HG02885 (cell line): ENCODE results near the gene RNASE11.
A peak's percentile ranks its signal among the peaks of the same experiment; 100 is the strongest.
"Not testable (repeated sequence)": the region's sequence is repeated elsewhere in the genome, so short reads cannot be mapped to it uniquely, and the experiment has no call there.

Experiments used
- ATAC-seq: cut with Tn5 transposase; IDR thresholded peaks from one replicate; pipeline ENCODE4 v1.9.1; 2021; ENCODE audit warnings: mild to moderate bottlenecking; ENCODE audit not compliant: unreplicated experiment, poor library complexity

The RNASE11 gene

DNA sequence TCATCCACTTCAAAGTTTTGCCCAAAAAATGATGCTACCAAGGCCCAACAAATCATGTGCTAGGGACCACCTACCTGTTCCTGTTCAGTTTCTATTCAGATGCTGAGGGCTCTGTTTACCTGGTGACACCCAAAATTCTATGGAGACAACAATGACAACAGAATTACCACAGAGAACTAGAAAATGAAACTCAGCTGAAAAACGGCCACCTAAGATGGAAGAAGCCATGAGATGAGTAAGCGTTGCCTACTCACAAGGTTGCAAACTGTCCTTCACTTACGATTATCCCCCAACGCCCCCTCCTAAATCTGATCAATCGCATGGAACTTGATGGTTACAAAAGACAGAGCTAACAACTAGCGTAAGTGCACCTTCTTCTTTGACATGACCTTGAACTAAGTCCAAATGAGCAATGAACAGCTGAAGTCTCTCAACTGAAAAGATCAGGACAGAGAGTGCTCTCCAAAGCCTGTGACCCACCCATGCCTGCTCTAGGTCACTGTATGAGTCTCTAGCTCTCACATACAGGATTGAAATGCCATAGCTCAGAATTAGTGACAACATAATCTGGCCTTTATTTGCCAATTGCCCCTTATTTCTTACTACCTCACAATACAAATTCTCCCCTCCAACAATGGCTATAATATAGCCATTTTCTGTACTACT, at the start of gene RNASE11:
TSS of gene RNASE11 (minus strand) at position 513 of the 666 bp plus-strand sequence.
- no peak for ATAC-seq

DNA sequence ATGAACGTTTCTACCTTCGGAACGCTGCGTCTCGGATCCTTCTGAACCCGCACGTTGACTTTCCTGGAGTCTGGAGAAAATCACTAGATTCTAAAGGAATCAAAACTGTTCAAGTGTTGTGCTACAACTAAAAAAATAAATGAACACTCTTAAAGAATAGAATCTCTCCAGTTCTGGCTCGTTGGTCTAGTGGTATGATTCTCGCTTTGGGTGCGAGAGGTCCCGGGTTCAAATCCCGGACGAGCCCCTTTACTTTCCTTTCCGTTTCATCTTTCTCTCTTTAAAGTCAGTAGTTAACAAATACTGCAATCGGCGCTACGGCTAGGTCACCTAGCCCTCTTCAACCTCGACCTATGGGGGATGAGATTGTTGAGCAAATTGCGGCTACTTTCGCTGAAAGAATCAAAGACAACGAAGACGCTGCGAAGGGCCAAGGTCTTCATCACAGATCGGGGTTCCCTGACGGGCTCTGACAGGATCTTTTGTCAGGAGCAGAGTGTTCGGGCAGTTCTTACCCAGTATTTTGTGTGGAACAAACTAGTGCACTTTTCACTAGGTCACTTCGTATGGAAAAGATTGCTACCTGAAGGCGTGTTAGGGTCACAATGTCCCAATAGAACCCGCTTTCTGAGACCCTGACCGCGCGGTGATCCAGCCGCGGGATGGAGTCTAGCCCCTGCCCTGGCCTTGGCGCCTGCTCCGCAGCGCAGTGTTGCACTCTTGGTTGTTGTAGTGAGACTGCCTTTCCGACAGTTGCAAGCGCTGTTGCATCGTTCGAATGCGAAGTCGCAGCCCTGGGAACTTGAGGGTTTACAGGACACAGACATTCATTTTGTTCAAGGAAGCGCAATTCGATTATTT, 45.3 kb upstream of the RNASE11 start:
- peak; percentile 74 for ATAC-seq

DNA sequence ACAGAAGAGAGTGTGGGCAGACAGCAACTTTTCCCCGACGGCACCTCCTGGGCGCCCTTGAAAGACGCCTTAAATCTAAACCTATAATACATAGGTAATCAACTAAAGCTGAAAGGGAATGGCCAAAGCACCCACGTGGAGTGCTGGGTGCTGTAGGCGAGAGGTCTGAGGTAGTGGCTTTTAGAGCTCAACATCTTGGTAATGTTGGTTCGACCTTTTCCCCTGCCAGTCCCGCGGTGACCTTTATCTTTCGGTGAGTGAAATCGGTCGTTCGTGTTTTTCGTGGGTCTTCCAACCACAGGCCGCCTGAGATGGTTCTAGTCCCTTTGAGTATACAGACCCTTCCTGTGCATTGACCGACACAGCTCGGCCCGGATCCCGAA, 44.6 kb upstream of the RNASE11 start:
- peak; percentile 18 for ATAC-seq

DNA sequence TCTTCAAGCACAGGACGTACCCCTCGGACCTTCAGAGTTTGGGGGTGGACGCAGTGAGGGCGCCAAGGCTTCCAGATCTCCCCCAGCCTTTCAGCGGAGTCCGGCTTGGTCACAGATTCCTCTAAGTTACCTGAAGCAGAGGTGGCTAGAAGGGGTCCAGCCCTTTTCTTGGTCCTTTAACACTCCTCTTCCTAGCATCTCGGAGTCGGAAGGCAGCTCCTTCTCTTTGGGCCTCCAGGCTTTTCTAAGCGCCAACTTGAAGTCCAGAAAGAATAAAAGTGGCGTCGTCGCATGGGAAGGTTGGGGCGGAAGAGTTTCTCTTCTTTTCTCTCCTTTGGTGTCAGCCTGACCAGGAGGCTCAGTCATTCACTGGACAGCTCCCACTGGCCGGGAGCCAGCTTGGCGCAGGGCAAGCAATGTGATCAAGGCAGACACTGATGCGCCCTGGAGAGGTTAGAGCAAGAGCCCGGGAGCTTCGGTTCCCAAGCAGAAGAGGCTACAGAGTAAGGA, 44.1 kb upstream of the RNASE11 start:
- ATAC-seq = no peak

DNA sequence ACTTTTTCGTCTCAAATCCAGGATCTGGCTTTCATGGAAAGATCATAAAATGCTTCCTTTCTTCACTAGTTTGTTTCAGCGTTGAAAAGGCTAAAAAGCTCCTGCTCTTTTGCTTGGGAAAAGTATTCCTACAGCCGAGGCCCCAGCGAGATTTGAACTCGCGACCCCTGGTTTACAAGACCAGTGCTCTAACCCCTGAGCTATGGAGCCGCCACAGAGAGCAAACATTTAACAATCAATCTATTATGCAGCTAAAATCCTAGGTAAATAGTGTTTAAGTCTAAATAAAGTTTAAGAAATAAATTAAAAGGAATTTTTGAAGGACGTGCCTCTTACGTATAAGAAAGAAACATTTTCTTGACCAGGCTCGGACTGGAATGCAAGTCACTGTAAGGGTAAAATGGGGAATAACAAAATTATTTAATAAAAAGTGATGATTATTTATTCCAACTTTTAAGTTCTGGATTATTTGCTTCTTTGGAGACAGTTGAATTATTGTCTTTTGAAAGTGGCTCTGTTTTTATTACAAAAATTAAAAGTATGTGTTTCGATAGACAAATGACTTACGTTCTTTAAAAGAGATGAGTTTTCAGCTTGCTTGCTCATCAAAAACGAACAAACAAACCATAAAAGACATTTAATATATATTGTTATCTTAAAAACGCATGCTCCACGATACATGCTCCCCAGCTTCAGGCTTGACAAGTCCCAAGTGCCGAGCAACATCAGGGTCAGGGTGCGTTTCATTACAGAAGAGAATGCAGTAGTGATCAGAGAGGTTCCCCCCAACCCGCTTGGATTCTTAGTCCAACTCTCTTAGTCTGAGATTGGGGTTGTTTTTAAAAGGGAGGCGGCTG, 43.5 kb upstream of the RNASE11 start:
- peak; percentile 21 for ATAC-seq

DNA sequence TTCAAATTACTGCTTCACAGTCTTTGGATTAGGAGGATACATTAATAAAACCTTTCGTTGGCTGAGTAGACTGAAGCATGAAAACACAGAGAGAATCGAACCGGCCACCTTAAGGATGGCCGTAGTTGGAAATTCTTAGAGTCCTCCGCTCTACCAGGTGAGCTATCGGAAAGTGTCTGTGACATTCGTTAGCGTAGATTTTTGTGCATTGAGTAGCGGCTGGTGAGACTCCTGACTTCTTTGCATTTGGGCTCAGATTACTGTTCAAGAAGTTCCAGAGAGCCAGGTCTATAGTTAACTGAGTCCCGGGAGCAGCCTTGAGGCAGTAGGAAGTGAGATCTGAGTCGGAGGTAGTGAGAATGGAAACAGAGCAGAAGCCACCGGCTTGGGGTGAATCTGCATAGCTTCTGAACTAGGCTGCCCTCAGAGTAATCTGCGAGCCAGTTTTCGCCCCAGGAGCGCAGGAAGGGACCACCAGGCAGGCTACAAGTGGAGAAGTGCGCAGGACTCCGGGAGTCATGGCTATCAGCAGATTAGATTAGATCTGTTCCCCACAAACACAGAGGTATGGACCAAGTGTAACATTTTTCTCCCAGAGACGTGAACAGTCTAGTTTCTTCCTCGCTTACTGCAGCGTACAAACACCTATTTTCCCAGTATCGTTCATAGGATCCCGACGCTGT, 42.7 kb upstream of the RNASE11 start:
- peak; percentile 35 for ATAC-seq

DNA sequence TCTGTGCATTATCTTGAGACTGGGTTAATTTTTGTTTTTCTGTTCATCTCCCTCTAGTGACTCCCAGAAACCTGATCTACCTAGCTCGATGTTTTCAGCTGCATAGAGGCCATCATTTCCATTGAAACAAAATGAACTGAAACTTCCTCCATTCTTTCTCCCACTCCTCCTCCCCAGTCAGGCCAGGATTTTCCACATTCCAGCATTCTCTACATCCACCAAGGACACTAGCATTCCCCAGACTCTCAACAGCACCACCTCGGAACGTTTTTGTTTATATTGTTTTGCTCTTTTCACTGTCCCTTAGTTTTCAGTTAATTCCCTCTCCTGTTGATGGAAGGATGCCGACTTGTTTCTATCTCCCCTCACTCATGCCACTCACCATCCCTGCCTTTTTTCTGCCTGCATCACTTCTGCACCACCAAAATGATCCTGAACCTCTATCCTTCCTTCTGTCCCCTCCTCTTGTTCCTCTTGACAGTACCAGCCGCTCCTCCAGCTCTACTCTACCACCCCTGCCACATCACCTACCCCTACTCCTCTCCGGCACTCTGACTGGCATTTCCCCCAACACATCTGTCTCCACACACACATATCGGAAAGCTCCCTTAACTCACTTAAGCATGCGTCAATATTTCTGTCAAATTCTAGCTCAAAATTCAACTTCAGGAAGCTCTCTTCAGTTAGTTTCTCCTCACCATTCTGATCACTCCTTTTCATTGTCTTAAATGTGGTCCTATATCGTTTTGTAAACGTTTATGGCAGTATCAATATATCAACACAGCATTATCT, 40.5 kb upstream of the RNASE11 start:
- ATAC-seq = no peak

DNA sequence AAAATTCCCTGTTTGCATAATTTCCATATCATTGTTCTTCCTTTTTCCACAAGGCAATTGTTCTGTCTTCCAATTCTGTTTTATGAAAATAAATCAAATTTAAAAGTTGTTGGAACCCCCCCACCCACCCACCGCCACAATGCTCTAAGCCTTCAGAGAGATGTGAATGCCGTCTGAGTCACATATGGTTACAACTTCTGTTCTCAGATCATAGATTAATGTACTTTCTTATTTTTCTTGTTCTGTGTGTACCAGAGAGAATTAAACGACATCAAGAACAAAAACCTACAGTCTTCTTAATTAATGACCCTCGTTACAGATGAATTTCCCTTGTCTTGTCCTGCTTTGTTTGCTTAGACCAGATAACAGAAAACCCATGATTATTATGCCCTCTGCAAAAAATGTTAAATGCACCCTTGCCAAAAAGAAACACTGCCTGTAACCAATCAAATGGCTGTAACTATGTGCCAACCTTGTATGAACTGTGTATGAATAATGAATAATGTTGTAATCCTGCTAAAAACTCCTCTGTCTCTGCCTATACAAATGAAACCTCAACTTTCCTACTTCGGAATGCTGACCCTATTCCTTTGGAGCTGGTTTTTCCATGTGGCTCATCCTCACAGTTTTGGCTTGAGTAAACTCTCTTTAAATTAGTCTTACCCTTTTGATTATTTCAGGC, 39.7 kb upstream of the RNASE11 start:
- ATAC-seq = no peak

DNA sequence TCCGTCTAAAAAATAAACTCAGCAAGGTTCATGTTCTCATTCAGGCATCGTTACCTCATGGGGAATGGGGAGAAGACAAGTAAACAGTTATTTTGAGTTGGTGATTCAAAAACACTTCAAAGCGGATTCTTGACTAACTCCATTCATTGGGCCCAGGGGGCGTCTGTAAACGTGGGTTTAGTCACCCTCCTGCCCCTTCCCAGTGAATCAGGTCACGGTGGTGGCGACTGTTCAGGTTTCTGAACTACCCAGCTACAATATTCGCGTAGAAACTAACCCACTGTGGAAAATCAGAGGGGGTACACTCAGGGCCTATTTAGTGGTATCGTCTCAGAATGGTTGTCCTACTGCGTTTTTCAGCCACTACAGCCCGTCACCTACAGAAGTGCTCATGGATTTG, 38.5 kb upstream of the RNASE11 start:
- no peak for ATAC-seq

DNA sequence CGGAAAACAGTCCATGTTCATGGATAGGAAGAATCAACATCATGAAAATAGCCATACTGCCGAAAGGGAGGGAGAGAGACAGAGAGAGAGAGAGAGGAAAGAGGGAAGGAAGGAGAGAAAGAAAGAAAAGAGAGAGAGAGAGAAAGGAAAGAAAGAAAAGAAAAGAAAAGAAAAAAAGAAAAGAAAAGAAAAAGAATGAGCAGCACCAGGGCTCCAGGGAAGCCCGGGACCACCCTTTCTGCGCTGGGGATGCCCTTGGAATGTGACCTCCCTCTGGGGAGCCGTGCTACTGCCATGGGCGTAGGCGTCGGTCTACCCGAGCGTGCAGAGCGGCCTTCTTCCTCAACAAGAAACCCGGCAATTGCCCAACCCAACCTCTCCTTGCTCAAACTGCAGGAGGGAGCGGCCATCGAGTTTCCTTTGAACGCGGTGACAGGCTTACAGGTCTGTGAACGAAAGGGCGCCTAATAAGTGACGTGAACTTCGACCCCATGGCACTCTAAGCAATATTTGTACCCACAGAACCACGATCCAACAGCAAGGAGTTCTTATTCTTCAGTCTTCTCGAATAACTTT, 36.8 kb upstream of the RNASE11 start:
- peak; percentile 55 for ATAC-seq

DNA sequence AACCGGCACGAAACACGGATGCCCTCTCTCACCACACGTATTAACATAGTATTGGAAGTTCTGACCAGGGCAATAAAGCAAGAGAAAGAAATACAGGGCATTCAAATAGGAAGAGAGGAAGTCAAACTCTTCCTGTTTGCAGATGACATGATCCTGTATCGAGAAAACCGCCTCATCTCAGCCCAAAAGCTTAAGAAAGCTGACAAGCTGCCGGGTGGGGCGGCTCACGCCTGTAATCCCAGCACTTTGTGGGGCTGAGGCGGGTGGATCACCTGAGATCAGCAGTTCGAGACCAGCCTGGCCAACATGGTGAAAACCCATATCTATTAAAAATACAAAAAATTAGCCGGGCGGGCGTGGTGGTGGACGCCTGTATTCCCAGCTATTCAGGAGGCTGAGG, 36.0 kb upstream of the RNASE11 start:
- no peak for ATAC-seq

DNA sequence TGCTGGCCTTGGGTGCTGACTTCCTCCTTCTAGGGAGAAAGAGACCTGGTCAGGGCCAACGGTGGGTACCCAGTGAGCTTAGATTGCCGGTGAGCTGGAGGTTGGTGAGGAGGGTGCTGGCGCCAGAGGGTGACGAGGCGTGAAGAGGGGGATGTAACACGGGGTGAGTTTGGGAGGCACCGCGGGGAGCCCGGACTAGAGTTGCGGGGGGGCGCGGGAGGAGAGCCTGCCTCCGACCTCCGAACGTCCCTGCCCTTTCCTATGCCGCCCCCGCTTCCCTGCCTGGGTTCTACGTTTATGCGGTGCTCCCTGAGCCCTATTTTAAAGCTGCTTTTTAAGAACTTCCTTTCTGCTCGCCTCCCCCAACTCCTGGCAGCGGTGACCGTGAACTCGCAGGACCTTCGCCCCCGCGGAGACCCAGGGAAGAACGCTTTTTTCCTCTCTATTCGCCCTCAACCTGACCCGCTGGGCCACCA, 35.1 kb upstream of the RNASE11 start:
- ATAC-seq = no peak

DNA sequence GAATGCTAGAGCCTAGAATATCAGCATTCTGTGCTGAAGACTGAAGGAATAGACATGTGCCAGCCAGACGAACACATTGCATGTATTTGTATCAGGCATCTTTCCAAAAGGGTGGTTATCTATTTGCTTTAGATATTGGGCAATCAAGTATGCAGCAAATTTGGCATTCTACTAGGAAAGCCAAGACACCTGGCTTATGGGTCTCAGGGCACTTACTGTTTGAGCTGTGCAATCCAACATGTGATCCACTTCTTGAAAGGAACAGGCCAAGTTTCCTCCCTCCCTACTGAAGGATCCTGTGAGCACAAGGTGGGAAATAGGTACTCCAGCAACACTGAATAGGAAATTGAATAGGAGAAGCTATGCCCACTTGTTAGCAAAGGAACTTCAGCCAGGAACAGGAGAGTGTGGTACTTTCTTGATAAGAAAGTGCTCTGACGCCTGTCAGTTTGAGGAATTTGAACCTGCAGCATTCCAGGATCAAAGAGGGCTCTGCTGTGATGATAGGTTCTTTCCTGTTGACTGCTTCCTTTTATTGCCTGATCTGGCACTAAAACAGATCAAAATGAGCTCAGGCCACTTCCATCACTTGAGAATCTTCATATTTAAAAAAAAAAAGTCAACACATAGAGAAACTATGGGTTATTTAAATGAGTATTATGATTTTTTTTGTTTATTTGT, 33.1 kb upstream of the RNASE11 start:
- no peak for ATAC-seq

DNA sequence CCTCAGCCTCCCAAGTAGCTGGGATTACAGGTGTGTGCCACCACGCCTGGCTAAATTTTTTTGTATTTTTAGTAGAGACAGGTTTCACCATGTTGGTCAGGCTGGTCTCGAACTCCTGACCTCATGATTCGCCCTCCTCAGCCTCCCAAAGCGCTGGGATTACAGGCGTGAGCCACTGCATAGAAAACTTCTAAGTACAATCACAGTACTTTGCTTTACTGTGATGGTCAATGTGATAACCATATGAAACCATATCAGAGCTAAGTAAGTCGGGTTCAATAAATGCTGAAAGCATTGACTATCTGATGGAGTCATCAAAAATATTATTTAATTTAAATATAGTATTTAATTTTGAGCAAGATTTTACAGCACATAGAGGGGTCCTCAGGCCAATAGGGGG, 31.9 kb upstream of the RNASE11 start:
- not testable (repeated sequence) for ATAC-seq

DNA sequence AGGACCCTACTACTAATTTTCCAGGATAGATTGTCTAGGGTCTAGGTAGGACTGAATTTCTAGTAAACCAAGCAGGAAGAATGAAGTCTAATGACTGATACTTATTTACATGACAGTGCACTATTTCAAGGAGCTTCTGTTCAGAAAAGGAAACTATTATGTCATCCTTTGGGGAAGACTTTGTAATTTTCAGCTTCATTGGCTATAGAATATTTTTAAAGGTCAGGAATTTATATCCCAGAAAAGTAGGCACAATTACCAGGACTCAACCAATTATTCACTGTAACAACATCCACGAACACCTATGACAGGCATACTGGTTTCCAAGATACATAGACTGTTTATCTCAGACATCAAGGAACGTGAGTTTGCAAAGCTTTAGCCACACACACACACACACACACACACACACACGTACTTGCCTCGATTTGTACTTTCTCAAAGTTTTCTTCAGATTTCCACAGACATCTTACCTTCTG, 30.5 kb upstream of the RNASE11 start:
- no peak for ATAC-seq

DNA sequence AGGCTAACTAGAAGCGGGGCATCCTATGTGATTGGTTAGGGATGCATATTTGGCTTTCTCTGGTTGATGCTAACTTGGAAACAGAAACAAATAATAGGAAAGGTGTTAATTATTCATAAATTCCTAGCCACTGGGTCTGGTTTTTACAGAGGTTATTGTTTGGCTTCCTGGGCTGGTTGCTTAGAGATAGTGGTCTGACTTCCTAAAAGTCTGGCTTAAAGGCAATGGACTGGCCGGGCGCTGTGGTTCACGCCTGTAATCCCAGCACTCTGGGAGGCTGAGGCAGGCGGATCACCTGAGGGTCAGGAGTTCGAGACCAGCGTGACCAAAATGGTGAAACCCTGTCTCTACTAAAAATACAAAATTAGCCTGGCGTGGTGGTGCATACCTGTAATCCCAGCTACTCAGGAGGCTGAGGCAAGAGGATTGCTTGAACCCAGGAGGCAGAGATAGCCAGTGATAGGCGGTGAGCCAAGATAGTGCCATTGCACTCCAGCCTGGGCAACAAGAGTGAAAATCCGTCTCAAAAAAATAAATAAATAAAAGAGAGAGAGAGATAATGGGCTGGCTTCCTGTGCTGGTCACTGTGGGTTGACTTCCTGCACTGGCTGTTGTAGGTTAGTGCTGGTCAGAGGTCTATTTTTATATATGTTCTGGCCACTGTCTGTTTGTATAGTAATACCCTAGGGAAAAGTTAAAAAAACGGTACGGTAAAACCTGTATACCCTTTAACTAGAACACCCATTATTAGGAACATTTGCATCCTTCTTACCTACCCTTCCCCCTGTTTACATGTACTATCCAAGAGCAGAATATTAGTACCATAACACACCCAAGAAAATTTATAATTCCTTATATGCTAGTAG, 29.6 kb upstream of the RNASE11 start:
- ATAC-seq = no peak

DNA sequence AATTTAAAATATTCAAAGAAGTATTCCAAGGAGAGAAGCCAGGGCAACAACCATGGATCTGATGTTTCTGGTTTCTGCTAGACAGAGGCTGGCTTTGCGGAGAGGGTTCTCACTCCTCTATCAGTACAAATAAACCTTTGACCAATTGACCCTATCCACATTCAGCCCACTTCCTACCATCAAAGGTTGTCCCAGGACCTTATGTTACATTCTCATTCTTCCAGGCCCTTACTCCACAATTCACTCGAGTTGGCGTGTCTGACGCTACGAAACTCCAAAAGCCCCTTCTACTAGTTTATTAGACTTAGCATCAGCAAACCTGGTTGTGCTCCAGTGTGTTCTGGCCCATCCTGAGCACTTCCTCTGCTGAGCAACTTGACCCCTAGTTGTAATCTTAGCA, 28.2 kb upstream of the RNASE11 start:
- ATAC-seq = no peak
